ENCODE results near the gene OST4.

OST4 gene

GRCh38 chr2:27093430-27094352 is 22.2 kb upstream of the OST4 start:
- in situ Hi-C loops (cut with HindIII; ENCODE audit: low sequenced_read_pairs), result loop anchor here (5.0 kb wide), 1 partner anchor 76 kb away; no protein-coding TSS in a partner anchor

- in situ Hi-C loops (cut with HindIII; ENCODE audit: low sequenced_read_pairs), result loop anchor here (5.0 kb wide), 1 partner anchor 76 kb away; no protein-coding TSS in a partner anchor
Measured at GRCh38 chr2:27092696-27093429, 21.4 kb upstream of the OST4 start.

DNA sequence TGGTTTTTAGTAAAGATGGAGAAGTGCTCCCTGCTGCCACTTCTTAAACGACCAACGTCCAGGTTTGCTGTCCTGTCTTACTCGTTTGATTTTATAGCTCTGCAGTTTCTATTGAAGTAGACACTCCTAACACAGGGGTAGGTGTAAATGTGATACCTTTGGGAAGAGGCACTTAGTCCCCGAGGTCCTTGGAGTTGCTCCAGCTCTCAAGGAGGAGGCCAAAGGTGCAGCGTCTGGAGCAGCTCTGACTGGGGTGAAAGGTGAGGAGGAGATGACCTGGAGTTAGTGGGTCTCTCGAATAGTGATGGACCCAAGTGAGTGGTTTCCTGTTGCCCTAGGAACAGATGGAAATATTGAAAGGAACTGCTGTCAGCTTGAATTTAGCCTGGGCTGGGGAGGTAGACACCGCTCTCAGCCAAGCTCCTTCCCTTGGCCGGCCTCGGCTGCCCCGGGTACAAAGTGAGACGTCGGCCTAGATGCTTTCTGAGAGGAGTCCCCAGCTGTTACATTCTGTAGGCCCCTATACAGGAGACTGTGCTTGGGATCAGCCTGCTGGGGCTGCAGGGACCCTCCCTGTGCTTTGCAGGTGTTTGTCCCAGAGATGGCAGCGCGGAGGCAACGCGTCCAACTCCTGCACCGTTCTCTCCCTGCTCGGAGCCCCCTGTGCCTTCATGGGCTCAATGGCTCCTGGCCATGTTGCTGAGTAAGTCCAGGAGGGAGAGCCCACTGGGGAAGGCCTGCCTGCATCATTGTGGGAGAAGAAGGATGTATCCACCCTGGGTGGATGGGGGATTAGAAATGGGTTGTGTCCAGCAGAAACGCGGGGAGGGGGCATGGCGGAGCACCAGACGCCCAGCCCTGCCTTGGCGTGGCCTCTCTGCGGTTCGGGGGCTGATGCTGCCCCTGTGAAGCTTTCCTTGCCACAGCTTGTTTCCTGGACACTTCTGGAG is 20.6 kb upstream of the OST4 start:
- in situ Hi-C loops (cut with HindIII; ENCODE audit: low sequenced_read_pairs), result loop anchor here (5.0 kb wide), 1 partner anchor 75 kb away; no protein-coding TSS in a partner anchor

DNA sequence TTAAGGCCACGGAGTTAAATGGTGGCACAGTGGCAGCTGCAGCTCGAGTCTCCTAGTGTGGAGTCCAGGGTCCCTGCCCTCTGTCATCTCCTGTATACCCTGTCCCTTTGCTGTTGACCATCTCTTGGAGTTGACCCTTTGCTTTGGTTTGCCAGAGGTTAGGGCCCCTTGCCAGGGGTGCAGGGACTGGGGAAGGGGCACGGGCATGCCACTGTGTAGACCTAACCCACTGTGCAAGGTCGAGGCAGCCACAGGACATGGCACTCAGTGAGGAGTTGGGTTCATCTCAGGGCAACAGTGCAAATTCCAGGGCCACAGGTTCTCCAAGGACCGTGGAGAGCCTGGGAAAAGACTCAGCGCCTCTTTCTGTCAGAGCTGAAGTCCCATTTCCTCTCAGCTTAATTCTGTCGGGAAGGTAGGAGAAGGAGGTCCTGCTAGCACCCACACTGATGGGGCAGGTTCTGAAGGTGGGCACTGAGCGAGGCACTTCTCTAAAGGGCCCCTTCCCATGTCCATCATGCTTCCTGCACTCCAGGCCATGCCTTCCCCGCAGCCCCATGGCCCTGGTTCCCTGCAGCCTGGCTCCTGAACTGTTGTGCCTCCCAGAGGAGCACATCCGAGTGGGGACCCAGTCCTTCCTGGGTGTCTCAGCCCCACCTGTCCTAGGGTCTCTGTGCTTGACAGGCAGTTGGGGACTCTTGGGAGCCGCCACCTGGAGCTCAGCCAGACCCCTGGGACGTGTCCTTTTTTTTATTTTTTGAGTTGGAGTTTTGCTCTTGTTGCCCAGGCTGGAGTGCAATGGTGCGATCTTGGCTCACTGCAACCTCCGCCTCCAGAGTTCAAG is 17.9 kb upstream of the OST4 start:
- in situ Hi-C loops (cut with HindIII; ENCODE audit: low sequenced_read_pairs), result no loop called here

GRCh38 chr2:27088634-27089033 is 17.2 kb upstream of the OST4 start:
- in situ Hi-C loops (cut with HindIII; ENCODE audit: low sequenced_read_pairs), result no loop called here

- in situ Hi-C loops (cut with HindIII; ENCODE audit: low sequenced_read_pairs), result no loop called here
Measured at GRCh38 chr2:27087823-27088410, 16.5 kb upstream of the OST4 start.

DNA sequence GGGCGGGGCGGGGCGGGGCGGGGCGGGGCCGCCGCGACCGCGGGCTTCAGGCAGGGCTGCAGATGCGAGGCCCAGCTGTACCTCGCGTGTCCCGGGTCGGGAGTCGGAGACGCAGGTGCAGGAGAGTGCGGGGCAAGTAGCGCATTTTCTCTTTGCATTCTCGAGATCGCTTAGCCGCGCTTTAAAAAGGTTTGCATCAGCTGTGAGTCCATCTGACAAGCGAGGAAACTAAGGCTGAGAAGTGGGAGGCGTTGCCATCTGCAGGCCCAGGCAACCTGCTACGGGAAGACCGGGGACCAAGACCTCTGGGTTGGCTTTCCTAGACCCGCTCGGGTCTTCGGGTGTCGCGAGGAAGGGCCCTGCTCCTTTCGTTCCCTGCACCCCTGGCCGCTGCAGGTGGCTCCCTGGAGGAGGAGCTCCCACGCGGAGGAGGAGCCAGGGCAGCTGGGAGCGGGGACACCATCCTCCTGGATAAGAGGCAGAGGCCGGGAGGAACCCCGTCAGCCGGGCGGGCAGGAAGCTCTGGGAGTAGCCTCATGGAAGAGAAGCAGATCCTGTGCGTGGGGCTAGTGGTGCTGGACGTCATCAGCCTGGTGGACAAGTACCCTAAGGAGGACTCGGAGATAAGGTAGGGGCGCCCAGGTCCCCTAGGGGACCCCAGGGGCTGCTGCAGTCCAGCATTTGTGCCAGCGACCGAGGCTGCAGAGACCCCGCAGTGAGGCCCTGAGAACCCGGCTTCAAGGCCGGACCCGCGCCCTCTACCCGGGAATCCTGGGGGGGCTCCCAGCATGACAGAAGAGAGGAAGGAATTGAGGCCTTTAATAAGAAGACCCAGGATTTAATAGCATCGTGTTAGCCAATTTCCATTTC is 15.5 kb upstream of the OST4 start, which contains the start of gene KHK:
KHK (plus strand) TSS at position 49 of the 870 bp plus-strand sequence; CDS start at position 537, 488 bp downstream.
- in situ Hi-C loops (cut with HindIII; ENCODE audit: low sequenced_read_pairs), result no loop called here

GRCh38 chr2:27086090-27086723 is 14.8 kb upstream of the OST4 start:
- in situ Hi-C loops (cut with HindIII; ENCODE audit: low sequenced_read_pairs), result no loop called here

DNA sequence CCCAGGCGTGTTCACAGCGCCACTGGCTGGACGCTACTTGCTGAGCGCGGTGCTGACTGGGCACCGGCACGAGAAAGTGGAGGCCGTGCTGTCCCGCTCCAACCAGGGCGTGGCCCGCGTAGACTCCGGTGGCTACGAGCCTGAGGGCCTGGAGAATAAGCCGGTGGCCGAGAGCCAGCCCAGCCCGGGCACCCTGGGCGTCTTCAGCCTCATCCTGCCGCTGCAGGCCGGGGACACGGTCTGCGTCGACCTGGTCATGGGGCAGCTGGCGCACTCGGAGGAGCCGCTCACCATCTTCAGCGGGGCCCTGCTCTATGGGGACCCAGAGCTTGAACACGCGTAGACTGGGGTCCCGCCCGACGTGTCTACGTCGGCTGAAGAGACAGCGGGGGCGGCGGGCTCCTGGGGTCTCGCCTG is 14.2 kb upstream of the OST4 start:
- in situ Hi-C loops (cut with HindIII; ENCODE audit: low sequenced_read_pairs), result no loop called here

DNA sequence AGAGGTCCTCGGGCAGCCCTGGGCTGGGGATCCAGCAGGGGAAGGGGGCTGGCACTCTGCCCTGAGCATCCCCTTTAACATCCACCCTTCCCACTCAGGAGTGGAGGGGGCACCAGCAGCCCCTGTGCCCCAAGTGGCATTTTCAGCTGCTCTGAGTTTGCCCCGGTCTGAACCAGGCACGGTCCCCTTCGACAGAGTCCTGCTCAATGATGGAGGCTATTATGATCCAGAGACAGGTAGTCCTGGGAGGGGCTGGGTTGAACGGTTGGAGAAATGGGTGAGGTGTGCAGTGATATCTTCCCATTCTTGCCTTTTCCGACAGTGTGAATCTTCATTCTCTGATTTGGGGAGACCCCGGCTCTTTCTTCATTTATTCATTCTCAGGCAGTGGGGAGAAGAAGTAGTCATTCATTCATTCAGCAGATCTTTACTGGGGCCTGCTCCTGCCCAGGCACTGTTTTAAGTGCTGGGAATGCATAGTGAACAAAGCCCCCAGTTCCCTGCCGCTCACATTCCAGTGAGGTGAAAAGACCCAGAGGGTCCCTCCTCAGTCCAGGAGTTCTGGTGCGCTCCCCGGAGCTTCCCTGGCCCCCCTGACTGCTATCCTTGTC is 13.7 kb upstream of the OST4 start:
- in situ Hi-C loops (cut with HindIII; ENCODE audit: low sequenced_read_pairs), result no loop called here

DNA sequence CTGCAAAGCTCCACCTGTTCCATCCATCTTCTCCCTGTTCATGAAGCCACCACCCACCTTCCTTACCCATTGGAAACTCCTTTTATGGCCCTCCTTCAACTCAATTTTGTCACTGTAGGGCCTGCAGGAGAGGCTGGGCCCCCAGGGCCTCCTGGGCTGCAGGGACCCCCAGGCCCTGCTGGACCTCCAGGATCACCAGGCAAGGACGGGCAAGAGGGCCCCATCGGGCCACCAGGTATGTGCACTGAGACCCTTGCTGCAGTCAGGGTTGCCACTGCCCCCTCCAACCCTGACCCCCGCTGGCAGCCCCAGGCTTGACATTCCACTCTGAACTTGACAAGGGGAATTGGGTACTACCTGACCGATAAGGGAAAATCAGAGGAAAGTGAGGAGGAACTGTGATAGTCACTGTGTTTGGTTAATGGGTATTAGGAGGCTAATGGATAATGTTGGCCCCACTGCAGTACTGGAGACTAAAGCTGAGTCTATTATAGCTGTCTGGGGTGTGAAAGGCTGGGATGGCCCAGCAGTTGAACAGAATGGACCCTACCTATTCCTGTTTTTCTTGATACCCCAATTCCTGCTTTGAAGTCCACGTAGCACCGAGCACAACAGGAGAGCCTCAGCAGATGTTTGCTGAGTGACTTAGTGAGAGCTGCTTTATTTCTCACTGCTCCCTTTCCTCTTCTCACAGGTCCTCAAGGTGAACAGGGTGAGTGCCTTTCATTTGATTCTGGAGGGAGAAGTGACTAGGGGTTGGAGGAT is 13.0 kb upstream of the OST4 start:
- in situ Hi-C loops (cut with HindIII; ENCODE audit: low sequenced_read_pairs), result no loop called here

DNA sequence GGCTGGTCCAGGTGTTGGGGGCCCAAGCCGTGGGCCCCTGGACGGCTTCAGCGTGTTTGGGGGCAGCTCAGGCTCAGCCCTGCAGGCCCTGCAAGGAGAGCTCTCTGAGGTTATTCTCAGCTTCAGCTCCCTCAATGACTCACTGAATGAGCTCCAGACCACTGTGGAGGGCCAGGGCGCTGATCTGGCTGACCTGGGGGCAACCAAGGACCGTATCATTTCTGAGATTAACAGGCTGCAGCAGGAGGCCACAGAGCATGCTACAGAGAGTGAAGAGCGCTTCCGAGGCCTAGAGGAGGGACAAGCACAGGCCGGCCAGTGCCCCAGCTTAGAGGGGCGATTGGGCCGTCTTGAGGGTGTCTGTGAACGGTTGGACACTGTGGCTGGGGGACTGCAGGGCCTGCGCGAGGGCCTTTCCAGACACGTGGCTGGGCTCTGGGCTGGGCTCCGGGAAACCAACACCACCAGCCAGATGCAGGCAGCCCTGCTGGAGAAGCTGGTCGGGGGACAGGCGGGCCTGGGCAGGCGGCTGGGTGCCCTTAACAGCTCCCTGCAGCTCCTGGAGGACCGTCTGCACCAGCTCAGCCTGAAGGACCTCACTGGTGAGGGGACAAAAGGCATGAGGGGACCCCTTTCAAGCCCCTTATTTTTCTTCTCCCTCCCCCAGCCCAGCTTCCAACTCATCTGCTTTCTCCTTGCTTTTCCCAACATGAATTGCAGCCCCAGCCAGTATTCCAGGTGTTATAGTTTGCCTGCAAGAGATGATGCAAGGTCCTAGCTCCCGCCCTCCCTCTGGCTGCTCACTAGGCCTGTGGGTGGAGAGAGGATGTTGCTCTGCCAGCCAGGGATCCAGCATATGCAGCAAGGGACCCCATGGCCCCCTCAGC is 12.2 kb upstream of the OST4 start:
- in situ Hi-C loops (cut with HindIII; ENCODE audit: low sequenced_read_pairs), result no loop called here

DNA sequence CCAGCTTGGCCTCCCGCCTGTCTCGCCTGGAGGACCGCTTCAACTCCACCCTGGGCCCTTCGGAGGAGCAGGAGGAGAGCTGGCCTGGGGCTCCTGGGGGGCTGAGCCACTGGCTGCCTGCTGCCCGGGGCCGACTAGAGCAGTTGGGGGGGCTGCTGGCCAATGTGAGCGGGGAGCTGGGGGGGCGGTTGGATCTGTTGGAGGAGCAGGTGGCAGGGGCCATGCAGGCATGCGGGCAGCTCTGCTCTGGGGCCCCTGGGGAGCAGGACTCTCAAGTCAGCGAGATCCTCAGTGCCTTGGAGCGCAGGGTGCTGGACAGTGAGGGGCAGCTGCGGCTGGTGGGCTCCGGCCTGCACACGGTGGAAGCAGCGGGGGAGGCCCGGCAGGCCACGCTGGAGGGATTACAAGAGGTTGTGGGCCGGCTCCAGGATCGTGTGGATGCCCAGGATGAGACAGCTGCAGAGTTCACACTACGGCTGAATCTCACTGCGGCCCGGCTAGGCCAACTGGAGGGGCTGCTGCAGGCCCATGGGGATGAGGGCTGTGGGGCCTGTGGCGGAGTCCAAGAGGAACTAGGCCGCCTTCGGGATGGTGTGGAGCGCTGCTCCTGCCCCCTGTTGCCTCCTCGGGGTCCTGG is 11.4 kb upstream of the OST4 start:
- in situ Hi-C loops (cut with HindIII; ENCODE audit: low sequenced_read_pairs), result no loop called here

GRCh38 chr2:27081984-27082772 is 10.7 kb upstream of the OST4 start:
- in situ Hi-C loops (cut with HindIII; ENCODE audit: low sequenced_read_pairs), result no loop called here

DNA sequence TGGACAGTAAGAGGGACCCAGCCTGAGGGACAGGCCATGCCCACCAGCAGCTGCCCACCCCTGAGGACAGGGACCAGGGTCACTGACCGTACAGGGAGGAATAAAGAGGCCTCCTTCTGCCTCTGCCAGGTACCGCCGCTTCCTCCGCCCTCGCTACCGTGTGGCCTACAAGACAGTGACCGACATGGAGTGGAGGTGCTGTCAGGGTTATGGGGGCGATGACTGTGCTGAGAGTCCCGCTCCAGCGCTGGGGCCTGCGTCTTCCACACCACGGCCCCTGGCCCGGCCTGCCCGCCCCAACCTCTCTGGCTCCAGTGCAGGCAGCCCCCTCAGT is 9.1 kb upstream of the OST4 start:
- in situ Hi-C loops (cut with HindIII; ENCODE audit: low sequenced_read_pairs), result no loop called here
